ENCODE data around the gene HMGXB4. TPM values are rescaled to one million over a fixed set of nuclear protein-coding genes. Genes with fewer than 3 reads are reported as not detected.
"Not testable (repeated sequence)": the region's sequence is repeated elsewhere in the genome, so short reads cannot be mapped to it uniquely, and the experiment has no call there.

The HMGXB4 gene
- polyA plus RNA-seq, 4 donors: 7.0 to 17.0 (median 8.9) TPM

DNA sequence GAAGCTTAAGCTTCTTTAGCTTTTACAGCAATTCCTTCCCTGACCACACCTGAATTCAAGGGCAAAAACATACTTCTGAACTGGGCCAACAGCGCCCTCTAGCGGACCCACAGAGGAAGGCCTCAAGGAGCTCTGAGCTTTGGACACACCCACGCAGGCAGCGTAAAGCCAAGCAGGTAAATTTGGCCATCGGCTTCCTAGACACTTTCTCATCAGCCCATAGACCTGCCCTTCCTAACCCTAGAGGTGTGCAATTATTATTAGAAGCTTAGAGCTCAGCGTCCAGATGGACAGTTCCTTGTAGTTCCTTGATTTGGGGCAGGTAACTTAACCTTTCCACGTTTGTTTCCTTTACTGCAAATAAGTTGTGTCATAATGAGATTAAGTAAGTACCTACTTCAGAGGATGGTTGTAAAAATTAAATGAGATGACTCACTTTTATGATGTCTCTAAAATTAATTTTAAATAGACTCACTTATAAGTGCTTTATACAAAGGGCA is 25.7 kb upstream of the HMGXB4 start:
- WGBS, 3 donors: 7 to 11% (median 9%) methylated on average over 7 of the region's 7 CpGs
- no peak for FAIRE-seq
- H3K9me3 ChIP-seq (ENCODE audit: control insufficient read depth in 2 of 2, insufficient read depth in 1 of 2, low read depth in 1 of 2, low read length in 1 of 2): peaks cover 0 to 2% of the 10 kb centered on the region in 2 donors

DNA sequence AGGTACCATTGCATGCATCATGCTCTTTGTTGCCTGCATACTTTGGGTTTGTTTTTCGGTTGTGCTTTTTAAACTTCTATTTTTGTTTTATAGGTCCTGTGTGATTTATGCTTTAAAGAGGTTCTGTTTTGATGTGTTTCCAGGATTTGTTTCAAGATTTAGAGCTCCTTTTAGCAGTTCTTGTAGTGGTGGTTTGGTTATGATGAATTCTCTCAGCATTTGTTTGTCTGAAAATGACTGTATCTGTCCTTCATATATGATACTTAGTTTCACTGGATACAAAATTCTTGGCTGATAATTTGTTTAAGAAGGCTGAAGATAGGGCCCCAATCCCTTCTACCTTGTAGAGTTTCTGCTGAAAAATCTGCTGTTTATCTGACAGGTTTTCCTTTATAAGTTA is 18.5 kb upstream of the HMGXB4 start:
- WGBS, 3 donors: 84 to 100% (median 88%) methylated on average over 1 of the region's 1 CpG
- not testable (repeated sequence) for DNase-seq; H3K36me3 ChIP-seq (ENCODE audit: control insufficient read depth in 3 of 3, insufficient read depth in 2 of 3, low read depth in 1 of 3, low read length in 3 of 3); H3K9me3 ChIP-seq (ENCODE audit: control insufficient read depth in 2 of 2, insufficient read depth in 1 of 2, low read depth in 1 of 2, low read length in 1 of 2); FAIRE-seq; H3K27me3 ChIP-seq (ENCODE audit: control insufficient read depth in 3 of 3, insufficient read depth in 3 of 3, low read length in 3 of 3); H3K4me1 ChIP-seq (ENCODE audit: control insufficient read depth in 3 of 3, insufficient read depth in 2 of 3, low read depth in 1 of 3, low read length in 2 of 3); H3K4me3 ChIP-seq (ENCODE audit: low read depth in 1 of 3, low read length in 3 of 3); H3K27ac ChIP-seq (ENCODE audit: low read depth in 1 of 3, low read length in 2 of 3)

More for the DNA sequence above, 25.7 kb upstream of the HMGXB4 start:
- Histone ChIP-seq H3K36me3 (ENCODE audit: control insufficient read depth in 3 of 3, insufficient read depth in 2 of 3, low read depth in 1 of 3, low read length in 3 of 3) (no peaks in the 10 kb centered on the region), H3K27me3 (ENCODE audit: control insufficient read depth in 3 of 3, insufficient read depth in 3 of 3, low read length in 3 of 3) (peaks cover 0 to 6% (median 3%) of the 10 kb centered on the region in 3 donors), H3K27ac (ENCODE audit: low read depth in 1 of 3, low read length in 2 of 3) (no peak overlapping the region), H3K4me1 (ENCODE audit: control insufficient read depth in 3 of 3, insufficient read depth in 2 of 3, low read depth in 1 of 3, low read length in 2 of 3) (no peaks in the 10 kb centered on the region), H3K4me3 (ENCODE audit: low read depth in 1 of 3, low read length in 3 of 3) (no peak overlapping the region)
- peak; percentile 75 to 87 for DNase-seq

DNA sequence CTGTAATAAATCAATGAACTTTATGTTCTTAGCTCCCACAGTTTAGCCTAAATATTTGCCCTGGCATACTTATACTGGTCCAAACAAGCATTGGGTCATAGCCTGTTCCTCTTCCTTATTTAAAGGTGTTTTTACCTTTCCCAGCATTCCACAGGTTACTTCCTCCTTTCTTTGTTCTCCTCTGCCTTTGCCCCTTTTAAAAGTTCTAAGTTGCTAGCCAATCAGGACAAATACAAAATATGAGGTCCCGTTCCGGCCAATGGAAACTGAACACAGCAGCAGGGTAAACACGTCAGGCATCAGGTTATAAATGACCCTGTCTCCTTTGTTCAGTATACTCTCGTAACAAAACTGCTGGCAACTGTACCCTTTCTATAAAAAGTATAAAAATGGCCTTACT is 12.8 kb upstream of the HMGXB4 start:
- not testable (repeated sequence) for H3K27me3 ChIP-seq (ENCODE audit: control insufficient read depth in 3 of 3, insufficient read depth in 3 of 3, low read length in 3 of 3); H3K9me3 ChIP-seq (ENCODE audit: control insufficient read depth in 2 of 2, insufficient read depth in 1 of 2, low read depth in 1 of 2, low read length in 1 of 2); FAIRE-seq; H3K4me3 ChIP-seq (ENCODE audit: low read depth in 1 of 3, low read length in 3 of 3); DNase-seq; H3K4me1 ChIP-seq (ENCODE audit: control insufficient read depth in 3 of 3, insufficient read depth in 2 of 3, low read depth in 1 of 3, low read length in 2 of 3); H3K27ac ChIP-seq (ENCODE audit: low read depth in 1 of 3, low read length in 2 of 3); H3K36me3 ChIP-seq (ENCODE audit: control insufficient read depth in 3 of 3, insufficient read depth in 2 of 3, low read depth in 1 of 3, low read length in 3 of 3)
- 73 to 85% (median 81%) methylated on average over 4 of the region's 4 CpGs for WGBS, 3 donors

DNA sequence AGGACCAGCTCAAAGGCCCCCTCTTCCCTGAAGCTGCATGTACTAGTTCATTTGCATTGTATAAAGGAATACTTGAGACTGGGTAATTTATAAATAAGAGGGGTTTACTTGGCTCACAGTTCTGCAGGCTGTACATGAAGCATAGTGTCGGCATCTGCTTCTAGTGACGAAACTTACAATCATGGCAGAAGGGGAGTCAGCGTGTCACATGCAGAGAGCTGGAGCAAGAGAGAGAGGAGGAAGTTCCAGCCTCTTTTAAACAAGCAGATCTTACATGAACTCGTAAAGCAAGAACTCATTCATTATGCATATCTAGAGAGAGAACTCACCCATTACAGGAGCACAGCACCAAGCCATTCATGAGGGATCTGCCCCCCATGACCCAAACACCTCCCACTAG is 7.1 kb upstream of the HMGXB4 start:
- 74 to 89% (median 79%) methylated on average over 4 of the region's 4 CpGs for WGBS, 3 donors
- FAIRE-seq (no peak), DNase-seq (no peak)
- no peaks in the 10 kb centered on the region for H3K36me3 ChIP-seq (ENCODE audit: control insufficient read depth in 3 of 3, insufficient read depth in 2 of 3, low read depth in 1 of 3, low read length in 3 of 3)
- no peak overlapping the region for H3K4me3 ChIP-seq (ENCODE audit: low read depth in 1 of 3, low read length in 3 of 3)
- no peaks in the 10 kb centered on the region for H3K9me3 ChIP-seq (ENCODE audit: control insufficient read depth in 2 of 2, insufficient read depth in 1 of 2, low read depth in 1 of 2, low read length in 1 of 2)
- no peaks in the 10 kb centered on the region for H3K4me1 ChIP-seq (ENCODE audit: control insufficient read depth in 3 of 3, insufficient read depth in 2 of 3, low read depth in 1 of 3, low read length in 2 of 3)
- no peaks in the 10 kb centered on the region for H3K27me3 ChIP-seq (ENCODE audit: control insufficient read depth in 3 of 3, insufficient read depth in 3 of 3, low read length in 3 of 3)
- H3K27ac ChIP-seq (ENCODE audit: low read depth in 1 of 3, low read length in 2 of 3): no peak overlapping the region

DNA sequence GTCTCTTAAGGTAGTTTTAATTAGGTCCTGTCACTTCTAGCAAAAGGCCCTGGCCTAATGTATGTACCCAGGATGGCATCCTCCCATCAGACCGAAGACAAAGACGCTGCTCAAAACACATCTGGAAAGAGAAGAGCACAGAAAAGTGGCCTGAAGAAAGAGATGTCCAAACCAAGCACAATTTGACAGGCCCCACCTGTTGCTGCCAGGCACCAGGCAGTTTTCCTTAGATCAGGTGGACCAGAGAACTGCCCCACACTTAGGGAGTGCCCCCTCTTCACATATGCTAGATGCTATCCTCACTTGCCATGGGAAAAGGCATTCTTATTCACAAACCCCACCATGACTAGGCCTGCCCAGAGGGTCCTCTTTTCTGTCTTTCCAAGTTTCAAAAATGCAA is 3.3 kb upstream of the HMGXB4 start:
- FAIRE-seq (no peak), DNase-seq (no peak)
- H3K27me3 ChIP-seq (ENCODE audit: control insufficient read depth in 3 of 3, insufficient read depth in 3 of 3, low read length in 3 of 3): no peaks in the 10 kb centered on the region
- 88 to 97% (median 89%) methylated on average over 2 of the region's 2 CpGs for WGBS, 3 donors
- H3K4me3 ChIP-seq (ENCODE audit: low read depth in 1 of 3, low read length in 3 of 3): no peak overlapping the region
- no peaks in the 10 kb centered on the region for H3K36me3 ChIP-seq (ENCODE audit: control insufficient read depth in 3 of 3, insufficient read depth in 2 of 3, low read depth in 1 of 3, low read length in 3 of 3)
- H3K4me1 ChIP-seq (ENCODE audit: control insufficient read depth in 3 of 3, insufficient read depth in 2 of 3, low read depth in 1 of 3, low read length in 2 of 3): peaks cover 0 to 7% (median 6%) of the 10 kb centered on the region in 3 donors
- H3K27ac ChIP-seq (ENCODE audit: low read depth in 1 of 3, low read length in 2 of 3): no peak overlapping the region
- no peaks in the 10 kb centered on the region for H3K9me3 ChIP-seq (ENCODE audit: control insufficient read depth in 2 of 2, insufficient read depth in 1 of 2, low read depth in 1 of 2, low read length in 1 of 2)

DNA sequence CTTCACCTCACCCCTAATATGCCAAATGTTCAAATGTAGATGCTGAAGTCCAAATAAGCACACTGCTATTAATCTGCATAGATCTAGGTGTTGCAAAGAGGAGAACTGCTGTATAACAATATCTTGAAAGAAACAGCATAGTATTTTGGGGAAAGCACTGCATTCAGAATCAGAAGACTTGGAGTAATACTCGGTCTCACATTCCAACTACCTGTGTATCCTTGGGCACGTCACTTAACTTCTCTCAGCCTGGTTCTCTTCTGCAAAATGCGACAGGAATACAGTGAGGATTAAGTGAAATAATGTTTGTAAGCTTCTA is 332 bp upstream of the HMGXB4 start:
- 1 to 3% (median 2%) methylated on average over 3 of the region's 3 CpGs for WGBS, 3 donors
- H3K27me3 ChIP-seq (ENCODE audit: control insufficient read depth in 3 of 3, insufficient read depth in 3 of 3, low read length in 3 of 3): no peaks in the 10 kb centered on the region
- no peak for DNase-seq
- H3K9me3 ChIP-seq (ENCODE audit: control insufficient read depth in 2 of 2, insufficient read depth in 1 of 2, low read depth in 1 of 2, low read length in 1 of 2): no peaks in the 10 kb centered on the region
- FAIRE-seq: no peak
- H3K27ac ChIP-seq (ENCODE audit: low read depth in 1 of 3, low read length in 2 of 3): peak overlapping the region in 2 of 3 donors; percentile 20 to 35
- H3K36me3 ChIP-seq (ENCODE audit: control insufficient read depth in 3 of 3, insufficient read depth in 2 of 3, low read depth in 1 of 3, low read length in 3 of 3): no peaks in the 10 kb centered on the region
- peak overlapping the region; percentile 81 to 95 (median 85) for H3K4me3 ChIP-seq (ENCODE audit: low read depth in 1 of 3, low read length in 3 of 3)
- peaks cover 0 to 7% (median 6%) of the 10 kb centered on the region in 3 donors for H3K4me1 ChIP-seq (ENCODE audit: control insufficient read depth in 3 of 3, insufficient read depth in 2 of 3, low read depth in 1 of 3, low read length in 2 of 3)

DNA sequence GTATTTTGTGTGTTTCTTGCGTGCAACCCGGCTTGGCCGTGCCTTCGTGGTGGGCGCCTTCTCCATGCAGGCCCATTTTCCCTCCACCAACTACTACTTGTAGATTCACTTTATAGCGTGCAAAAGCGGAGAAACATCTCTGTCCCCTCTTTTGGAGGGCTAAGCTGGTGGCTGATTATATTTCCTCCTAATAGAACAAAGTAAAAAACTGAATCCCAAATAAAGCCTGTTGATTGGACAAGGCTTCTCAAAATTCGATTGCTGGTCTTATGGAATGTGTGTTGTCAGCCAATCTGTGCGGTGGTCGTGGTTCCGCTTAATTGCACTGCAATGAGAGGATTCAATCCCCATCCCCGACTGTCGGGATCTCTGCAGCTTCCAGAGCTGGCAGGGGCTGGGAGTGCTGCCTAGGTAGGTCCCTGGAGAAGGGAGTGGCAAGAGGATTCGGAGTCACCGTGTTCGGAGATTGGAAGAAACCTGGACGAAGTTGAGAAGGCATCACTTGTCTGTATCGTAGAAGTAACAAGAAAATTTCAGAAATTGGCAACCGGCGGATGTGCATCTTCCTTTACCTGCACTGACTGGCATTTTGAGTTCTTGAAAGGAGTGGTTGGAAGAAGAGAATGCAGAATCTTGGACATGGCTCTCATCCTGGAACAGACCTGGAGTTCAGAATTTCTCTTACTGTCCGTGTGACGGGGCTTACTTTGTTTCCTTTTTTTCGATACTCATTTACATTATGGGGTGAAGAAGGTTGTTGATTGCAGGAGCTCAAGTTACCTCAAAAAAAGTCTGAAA is 1.1 kb downstream of the HMGXB4 start:
- FAIRE-seq (no peak), DNase-seq (peak; percentile 34 to 41)
- H3K4me3 ChIP-seq (ENCODE audit: low read depth in 1 of 3, low read length in 3 of 3): peak overlapping the region; percentile 81 to 95 (median 85)
- peak overlapping the region in 2 of 3 donors; percentile 34 to 74 for H3K27ac ChIP-seq (ENCODE audit: low read depth in 1 of 3, low read length in 2 of 3)
- WGBS, 3 donors: 17 to 31% (median 29%) methylated on average over 23 of the region's 23 CpGs
- H3K4me1 ChIP-seq (ENCODE audit: control insufficient read depth in 3 of 3, insufficient read depth in 2 of 3, low read depth in 1 of 3, low read length in 2 of 3): peaks cover 0 to 7% (median 6%) of the 10 kb centered on the region in 3 donors
- H3K36me3 ChIP-seq (ENCODE audit: control insufficient read depth in 3 of 3, insufficient read depth in 2 of 3, low read depth in 1 of 3, low read length in 3 of 3): peaks cover 3 to 9% (median 4%) of the 10 kb centered on the region in 3 donors
- no peaks in the 10 kb centered on the region for H3K27me3 ChIP-seq (ENCODE audit: control insufficient read depth in 3 of 3, insufficient read depth in 3 of 3, low read length in 3 of 3)
- H3K9me3 ChIP-seq (ENCODE audit: control insufficient read depth in 2 of 2, insufficient read depth in 1 of 2, low read depth in 1 of 2, low read length in 1 of 2): no peaks in the 10 kb centered on the region

DNA sequence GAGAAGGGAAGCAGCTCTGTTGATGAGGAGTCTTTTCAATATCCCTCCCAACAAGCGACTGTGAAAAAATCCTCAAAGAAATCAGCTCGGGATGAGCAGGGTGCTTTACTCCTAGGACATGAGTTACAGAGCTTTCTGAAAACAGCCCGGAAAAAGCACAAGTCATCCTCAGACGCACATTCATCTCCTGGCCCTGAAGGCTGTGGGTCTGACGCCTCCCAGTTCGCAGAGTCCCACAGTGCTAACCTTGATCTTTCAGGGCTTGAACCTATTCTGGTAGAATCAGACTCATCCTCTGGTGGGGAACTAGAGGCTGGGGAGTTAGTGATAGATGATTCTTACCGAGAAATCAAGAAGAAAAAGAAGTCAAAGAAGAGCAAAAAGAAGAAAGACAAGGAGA is 7.7 kb downstream of the HMGXB4 start:
- Histone ChIP-seq H3K27me3 (ENCODE audit: control insufficient read depth in 3 of 3, insufficient read depth in 3 of 3, low read length in 3 of 3) (no peaks in the 10 kb centered on the region), H3K36me3 (ENCODE audit: control insufficient read depth in 3 of 3, insufficient read depth in 2 of 3, low read depth in 1 of 3, low read length in 3 of 3) (peaks cover 18 to 32% (median 24%) of the 10 kb centered on the region in 3 donors), H3K4me3 (ENCODE audit: low read depth in 1 of 3, low read length in 3 of 3) (no peak overlapping the region), H3K9me3 (ENCODE audit: control insufficient read depth in 2 of 2, insufficient read depth in 1 of 2, low read depth in 1 of 2, low read length in 1 of 2) (no peaks in the 10 kb centered on the region), H3K4me1 (ENCODE audit: control insufficient read depth in 3 of 3, insufficient read depth in 2 of 3, low read depth in 1 of 3, low read length in 2 of 3) (peaks cover 0 to 4% (median 0%) of the 10 kb centered on the region in 3 donors), H3K27ac (ENCODE audit: low read depth in 1 of 3, low read length in 2 of 3) (no peak overlapping the region)
- DNase-seq: no peak
- 94 to 95% (median 94%) methylated on average over 7 of the region's 7 CpGs for WGBS, 3 donors
- FAIRE-seq: no peak

Data from small intestine (tissue), 7 donors.